SK-N-SH (cell line): ENCODE data around the gene NACA2. TPM values are rescaled to one million over a fixed set of nuclear protein-coding genes. Genes with fewer than 3 reads are reported as not detected.

Source experiments
- CTCF ChIA-PET: fragments of 300-600, 350-600 bp; formaldehyde crosslinking; extraction: SDS; loops from one replicate; lab custom pipeline; 2021; lab: Yijun Ruan, JAX
- POLR2A ChIA-PET: fragments of 350-600 bp; sonication (Branson Sonifier 250); formaldehyde crosslinking; extraction: SDS; loops from one replicate; lab custom pipeline; 2020; ENCODE audit warnings: antibody characterized with exemption, inconsistent platforms; lab: Yijun Ruan, JAX
- DNase-seq: peaks from one replicate; pipeline ENCODE4 v3.0.0; 2012
- H2AFZ ChIP-seq: fragments of 200-600 bp; sonication (generic); 2 replicates; pipeline ENCODE4 v1.8.1; 2016; ENCODE audit warnings: antibody characterized with exemption, mild to moderate bottlenecking, low read depth
- H3F3A ChIP-seq: fragments of 200-600 bp; sonication (generic); replicated peaks from 2 replicates; pipeline ENCODE3; 2016; ENCODE audit warnings: antibody characterized with exemption, mild to moderate bottlenecking; ENCODE audit not compliant: insufficient read depth
- H3K27ac ChIP-seq, 2 experiments: fragments of 200-500 bp in 1 of 2; fragments of 200-600 bp in 1 of 2; sonication (Bioruptor generic) in 1 of 2; sonication (generic), shearing (Covaris generic) in 1 of 2; 2 replicates each; pipeline versions ENCODE4 v1.5.1 to v1.6.1; 2014 to 2016; ENCODE audit warnings: low read depth in 2 of 2, inconsistent platforms in 1 of 2, low read length in 1 of 2, mild to moderate bottlenecking in 1 of 2, mixed read lengths in 1 of 2
- H3K27me3 ChIP-seq: fragments of 200-600 bp; sonication (generic), shearing (Covaris generic); 2 replicates; pipeline ENCODE4 v1.6.1; 2016; ENCODE audit warnings: mixed run types; ENCODE audit not compliant: insufficient read depth
- H3K36me3 ChIP-seq, 2 experiments: fragments of 200-500 bp in 1 of 2; fragments of 200-600 bp in 1 of 2; sonication (Bioruptor generic) in 1 of 2; sonication (generic) in 1 of 2; replicated peaks in 1 of 2; 2 replicates each; pipeline versions ENCODE3 to v1.5.1; 2014 to 2016; ENCODE audit warnings: low read length in 1 of 2, mild to moderate bottlenecking in 1 of 2; ENCODE audit not compliant: insufficient read depth in 2 of 2, control insufficient read depth in 1 of 2
- H3K4me1 ChIP-seq, 2 experiments: fragments of 200-500 bp in 1 of 2; fragments of 200-600 bp in 1 of 2; sonication (Bioruptor generic) in 1 of 2; sonication (generic), shearing (Covaris generic) in 1 of 2; 2 replicates each; pipeline versions ENCODE4 v1.5.1 to v1.6.1; 2014 to 2016; ENCODE audit warnings: low read depth in 1 of 2, low read length in 1 of 2, mixed run types in 1 of 2; ENCODE audit not compliant: insufficient read depth in 2 of 2, control insufficient read depth in 1 of 2
- H3K4me2 ChIP-seq: fragments of 200-600 bp; sonication (generic), shearing (Covaris generic); 2 replicates; pipeline ENCODE4 v1.6.1; 2017; ENCODE audit warnings: mixed run types
- H3K4me3 ChIP-seq, 2 experiments: fragments of 200-500 bp in 1 of 2; fragments of 200-600 bp in 1 of 2; sonication (Bioruptor generic) in 1 of 2; sonication (generic), shearing (Covaris generic) in 1 of 2; 2 replicates each; pipeline versions ENCODE4 v1.5.1 to v1.8.1; 2014 to 2016; ENCODE audit warnings: low read depth in 2 of 2, inconsistent platforms in 1 of 2, low read length in 1 of 2, mild to moderate bottlenecking in 1 of 2, mixed read lengths in 1 of 2, moderate library complexity in 1 of 2
- H3K79me2 ChIP-seq: fragments of 200-600 bp; sonication (generic); 2 replicates; pipeline ENCODE4 v1.8.1; 2017; ENCODE audit warnings: mild to moderate bottlenecking; ENCODE audit not compliant: insufficient read depth
- H3K9ac ChIP-seq: fragments of 200-600 bp; sonication (generic); 2 replicates; pipeline ENCODE4 v1.6.1; 2017; ENCODE audit warnings: mixed run types
- H3K9me2 ChIP-seq: fragments of 200-600 bp; sonication (generic); 2 replicates; pipeline ENCODE4 v1.6.1; 2017; ENCODE audit warnings: mixed run types
- H3K9me3 ChIP-seq: fragments of 200-600 bp; sonication (generic); 2 replicates; pipeline ENCODE4 v1.6.1; 2017; ENCODE audit warnings: mixed run types, mild to moderate bottlenecking, moderate library complexity
- H4K20me1 ChIP-seq: fragments of 200-600 bp; sonication (generic); 2 replicates; pipeline ENCODE4 v1.6.1; 2017; ENCODE audit warnings: mild to moderate bottlenecking, mixed run types; ENCODE audit not compliant: insufficient read depth
- CHD2 ChIP-seq: fragments of 150-350 bp; IDR thresholded peaks from 2 replicates; pipeline ENCODE4 v1.6.1; 2018; ENCODE audit warnings: low read length; ENCODE audit not compliant: partially characterized antibody
- EP300 ChIP-seq, 2 experiments: IDR thresholded peaks; 2 replicates each; pipeline versions ENCODE4 v1.4.0 to v1.6.1; 2012; ENCODE audit warnings: borderline replicate concordance in 1 of 2, low read depth in 1 of 2, low read length in 1 of 2
- EZH2phosphoT487 ChIP-seq: fragments of 200-600 bp; sonication (generic); IDR thresholded peaks from 2 replicates; pipeline ENCODE4 v1.6.1; 2017; ENCODE audit warnings: low read depth, mixed run types, mild to moderate bottlenecking, antibody characterized with exemption, moderate library complexity, borderline replicate concordance
- FOSL2 ChIP-seq: IDR thresholded peaks from 2 replicates; pipeline ENCODE4 v1.4.0; 2012; ENCODE audit warnings: low read depth, mild to moderate bottlenecking, moderate library complexity, borderline replicate concordance
- FOXJ3 ChIP-seq: sonication (generic); formaldehyde crosslinking; IDR thresholded peaks from 2 replicates; pipeline ENCODE4 v1.5.1; 2020; ENCODE audit warnings: mild to moderate bottlenecking, missing genetic modification reagents
- GABPA ChIP-seq: IDR thresholded peaks from 2 replicates; pipeline ENCODE4 v1.4.0; 2012; ENCODE audit warnings: low read depth, mild to moderate bottlenecking
- GATA2 ChIP-seq: sonication (generic); formaldehyde crosslinking; IDR thresholded peaks from 2 replicates; pipeline ENCODE4 v1.5.0; 2020; ENCODE audit warnings: mild to moderate bottlenecking, missing genetic modification reagents
- JUND ChIP-seq: IDR thresholded peaks from 2 replicates; pipeline ENCODE4 v1.4.0; 2012
- MEF2A ChIP-seq: IDR thresholded peaks from 2 replicates; pipeline ENCODE4 v1.4.0; 2012; ENCODE audit warnings: low read depth, borderline replicate concordance
- NFIC ChIP-seq: IDR thresholded peaks from 2 replicates; pipeline ENCODE4 v1.4.0; 2012; ENCODE audit warnings: borderline replicate concordance
- NRF1 ChIP-seq: IDR thresholded peaks from 2 replicates; pipeline ENCODE4 v1.6.1; 2012; ENCODE audit warnings: low read depth, mild to moderate bottlenecking, low read length
- POLR2AphosphoS5 ChIP-seq: IDR thresholded peaks from 2 replicates; pipeline ENCODE4 v1.6.1; 2012; ENCODE audit warnings: low read depth, low read length
- RAD21 ChIP-seq: IDR thresholded peaks from 2 replicates; pipeline ENCODE4 v1.6.1; 2012; ENCODE audit warnings: mild to moderate bottlenecking, low read length
- WGBS: methylation state at CpG from one replicate; pipeline ENCODE4 v1.1.6; 2017; ENCODE audit warnings: low lambda C conversion rate; 5-methylcytosine and 5-hydroxymethylcytosine counted together
- polyA plus RNA-seq, 3 experiments: library from polyadenylated mRNA; depleted of rRNA; stranded (reverse); fragments of >200 nt; gene quantifications; 2 replicates each; pipeline ENCODE4 v1.2.3, GENCODE V29; 2012
- TF ChIP-seq, protein P1 (sequence below): fragments of 200-600 bp; sonication (generic); IDR thresholded peaks from 2 replicates; pipeline ENCODE4 v1.6.1; 2017; ENCODE audit warnings: antibody characterized with exemption, mild to moderate bottlenecking, moderate library complexity
- TF ChIP-seq, protein P2 (sequence below): IDR thresholded peaks from 2 replicates; pipeline ENCODE4 v1.4.0; 2012; ENCODE audit warnings: low read depth, borderline replicate concordance
- TF ChIP-seq, protein P3 (sequence below): fragments of 150-350 bp; IDR thresholded peaks from 2 replicates; pipeline ENCODE4 v1.6.1; 2017; ENCODE audit warnings: antibody characterized with exemption, low read length, low read depth, borderline replicate concordance
- TF ChIP-seq, protein P4 (sequence below): IDR thresholded peaks from 2 replicates; pipeline ENCODE4 v1.4.0; 2012; ENCODE audit warnings: low read depth

The NACA2 gene
- polyA plus RNA-seq, 1 of the 3 experiments (the other 2 are of a cell fraction) = not detected

- DNase-seq = no peak
- H4K20me1 ChIP-seq = no peaks in the 10 kb centered on the region
- no peak overlapping the region; the same call in 1 of the 2 replicates for H2AFZ ChIP-seq
- peaks cover 28% of the 10 kb centered on the region for H3K9me3 ChIP-seq
- no peak for TF ChIP-seq FOSL2
- TF ChIP-seq, protein P1, sequence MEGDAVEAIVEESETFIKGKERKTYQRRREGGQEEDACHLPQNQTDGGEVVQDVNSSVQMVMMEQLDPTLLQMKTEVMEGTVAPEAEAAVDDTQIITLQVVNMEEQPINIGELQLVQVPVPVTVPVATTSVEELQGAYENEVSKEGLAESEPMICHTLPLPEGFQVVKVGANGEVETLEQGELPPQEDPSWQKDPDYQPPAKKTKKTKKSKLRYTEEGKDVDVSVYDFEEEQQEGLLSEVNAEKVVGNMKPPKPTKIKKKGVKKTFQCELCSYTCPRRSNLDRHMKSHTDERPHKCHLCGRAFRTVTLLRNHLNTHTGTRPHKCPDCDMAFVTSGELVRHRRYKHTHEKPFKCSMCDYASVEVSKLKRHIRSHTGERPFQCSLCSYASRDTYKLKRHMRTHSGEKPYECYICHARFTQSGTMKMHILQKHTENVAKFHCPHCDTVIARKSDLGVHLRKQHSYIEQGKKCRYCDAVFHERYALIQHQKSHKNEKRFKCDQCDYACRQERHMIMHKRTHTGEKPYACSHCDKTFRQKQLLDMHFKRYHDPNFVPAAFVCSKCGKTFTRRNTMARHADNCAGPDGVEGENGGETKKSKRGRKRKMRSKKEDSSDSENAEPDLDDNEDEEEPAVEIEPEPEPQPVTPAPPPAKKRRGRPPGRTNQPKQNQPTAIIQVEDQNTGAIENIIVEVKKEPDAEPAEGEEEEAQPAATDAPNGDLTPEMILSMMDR = no peak
- no peak for TF ChIP-seq MEF2A
- TF ChIP-seq GABPA = no peak
- TF ChIP-seq CHD2 = no peak
- no peak for TF ChIP-seq NRF1
- no peak for TF ChIP-seq RAD21
- TF ChIP-seq, protein P2, sequence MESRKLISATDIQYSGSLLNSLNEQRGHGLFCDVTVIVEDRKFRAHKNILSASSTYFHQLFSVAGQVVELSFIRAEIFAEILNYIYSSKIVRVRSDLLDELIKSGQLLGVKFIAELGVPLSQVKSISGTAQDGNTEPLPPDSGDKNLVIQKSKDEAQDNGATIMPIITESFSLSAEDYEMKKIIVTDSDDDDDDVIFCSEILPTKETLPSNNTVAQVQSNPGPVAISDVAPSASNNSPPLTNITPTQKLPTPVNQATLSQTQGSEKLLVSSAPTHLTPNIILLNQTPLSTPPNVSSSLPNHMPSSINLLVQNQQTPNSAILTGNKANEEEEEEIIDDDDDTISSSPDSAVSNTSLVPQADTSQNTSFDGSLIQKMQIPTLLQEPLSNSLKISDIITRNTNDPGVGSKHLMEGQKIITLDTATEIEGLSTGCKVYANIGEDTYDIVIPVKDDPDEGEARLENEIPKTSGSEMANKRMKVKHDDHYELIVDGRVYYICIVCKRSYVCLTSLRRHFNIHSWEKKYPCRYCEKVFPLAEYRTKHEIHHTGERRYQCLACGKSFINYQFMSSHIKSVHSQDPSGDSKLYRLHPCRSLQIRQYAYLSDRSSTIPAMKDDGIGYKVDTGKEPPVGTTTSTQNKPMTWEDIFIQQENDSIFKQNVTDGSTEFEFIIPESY = no peak
- no peak for TF ChIP-seq JUND
- no peak for TF ChIP-seq EZH2phosphoT487
- TF ChIP-seq, protein P3, sequence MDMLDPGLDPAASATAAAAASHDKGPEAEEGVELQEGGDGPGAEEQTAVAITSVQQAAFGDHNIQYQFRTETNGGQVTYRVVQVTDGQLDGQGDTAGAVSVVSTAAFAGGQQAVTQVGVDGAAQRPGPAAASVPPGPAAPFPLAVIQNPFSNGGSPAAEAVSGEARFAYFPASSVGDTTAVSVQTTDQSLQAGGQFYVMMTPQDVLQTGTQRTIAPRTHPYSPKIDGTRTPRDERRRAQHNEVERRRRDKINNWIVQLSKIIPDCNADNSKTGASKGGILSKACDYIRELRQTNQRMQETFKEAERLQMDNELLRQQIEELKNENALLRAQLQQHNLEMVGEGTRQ = no peak
- no peak for TF ChIP-seq POLR2AphosphoS5
- TF ChIP-seq, protein P4, sequence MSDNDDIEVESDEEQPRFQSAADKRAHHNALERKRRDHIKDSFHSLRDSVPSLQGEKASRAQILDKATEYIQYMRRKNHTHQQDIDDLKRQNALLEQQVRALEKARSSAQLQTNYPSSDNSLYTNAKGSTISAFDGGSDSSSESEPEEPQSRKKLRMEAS = no peak
- TF ChIP-seq EP300 (IDR thresholded peaks at IDR 0.05; ENCODE audit: borderline replicate concordance in 1 of 2, low read depth in 1 of 2, low read length in 1 of 2) = no peak
- TF ChIP-seq GATA2 (CRISPR knock-in tag) = no peak
- TF ChIP-seq NFIC = no peak
- TF ChIP-seq FOXJ3 = no peak
- H3K4me2 ChIP-seq = no peak overlapping the region; the same call in 1 of the 2 replicates
- CTCF ChIA-PET = interaction anchor here (1.1 to 1.4 kb wide), 3 partner anchors 13 to 200 kb away, joined by 3 to 5 read pairs (median 4); no protein-coding TSS in a partner anchor
- WGBS = 39% methylated on average over 1 of the region's 1 CpG
- H3K9me2 ChIP-seq = no peaks in the 10 kb centered on the region
- POLR2A ChIA-PET = no interaction called here
- no peaks in the 10 kb centered on the region for H3K27me3 ChIP-seq
- no peak overlapping the region for H3K27ac ChIP-seq
- H3K4me3 ChIP-seq = no peak overlapping the region
- no peak overlapping the region for H3K9ac ChIP-seq
- H3K4me1 ChIP-seq = no peaks in the 10 kb centered on the region; a peak in 3 of 4 replicates
- H3K36me3 ChIP-seq = peaks cover 0 to 7% of the 10 kb centered on the region in 2 experiments
- no peaks in the 10 kb centered on the region for H3K79me2 ChIP-seq
- peaks cover 5% of the 10 kb centered on the region for H3F3A ChIP-seq
Measured at GRCh38 chr17:61616783-61617182, 25.8 kb upstream of the NACA2 start.
